ENCODE results near the gene POU2AF2.

Gene POU2AF2

GRCh38 chr11:111231836-111232235 is 13.7 kb upstream of the POU2AF2 start:
- DNase-seq (ENCODE audit: low spot score) = no peak
- no peak for TF ChIP-seq CTCF (IDR thresholded peaks at IDR 0.05; ENCODE audit: extremely low read depth, missing control alignments)

GRCh38 chr11:111236383-111236782 is 9.1 kb upstream of the POU2AF2 start:
- TF ChIP-seq CTCF (IDR thresholded peaks at IDR 0.05; ENCODE audit: extremely low read depth, missing control alignments) = no peak
- no peak for DNase-seq (ENCODE audit: low spot score)

GRCh38 chr11:111237926-111238325 is 7.6 kb upstream of the POU2AF2 start:
- DNase-seq (ENCODE audit: low spot score) = no peak
- no peak for TF ChIP-seq CTCF (IDR thresholded peaks at IDR 0.05; ENCODE audit: extremely low read depth, missing control alignments)

- no peak for TF ChIP-seq CTCF (IDR thresholded peaks at IDR 0.05; ENCODE audit: extremely low read depth, missing control alignments)
- no peak for DNase-seq (ENCODE audit: low spot score)
These were observed 1.4 kb downstream of the POU2AF2 start for GRCh38 chr11:111246956-111247355.

DNA sequence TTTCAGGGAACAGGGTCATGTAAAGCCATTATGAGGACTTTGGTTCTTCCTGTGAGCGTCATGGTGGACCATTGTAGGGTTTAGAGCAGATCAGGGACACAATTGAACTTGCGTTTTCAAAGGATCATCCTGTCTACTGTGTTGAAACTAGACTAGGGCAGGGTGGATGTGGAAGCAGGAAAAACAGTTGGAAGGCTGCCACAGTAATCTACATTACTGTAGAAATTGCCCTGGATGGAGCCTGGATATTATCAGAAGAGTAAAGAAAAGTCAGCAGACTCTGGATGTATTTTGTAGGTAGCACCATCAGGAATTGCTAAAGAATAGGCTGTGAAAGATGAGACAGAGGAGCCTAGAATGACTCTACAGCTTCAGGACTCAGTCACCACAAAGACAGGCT is 5.4 kb downstream of the POU2AF2 start:
- no peak for TF ChIP-seq CTCF (IDR thresholded peaks at IDR 0.05; ENCODE audit: extremely low read depth, missing control alignments)
- DNase-seq (ENCODE audit: low spot score) = no peak

- no peak for TF ChIP-seq CTCF (IDR thresholded peaks at IDR 0.05; ENCODE audit: extremely low read depth, missing control alignments)
- DNase-seq (ENCODE audit: low spot score) = no peak
These were observed 7.6 kb downstream of the POU2AF2 start for GRCh38 chr11:111253131-111253530.

DNA sequence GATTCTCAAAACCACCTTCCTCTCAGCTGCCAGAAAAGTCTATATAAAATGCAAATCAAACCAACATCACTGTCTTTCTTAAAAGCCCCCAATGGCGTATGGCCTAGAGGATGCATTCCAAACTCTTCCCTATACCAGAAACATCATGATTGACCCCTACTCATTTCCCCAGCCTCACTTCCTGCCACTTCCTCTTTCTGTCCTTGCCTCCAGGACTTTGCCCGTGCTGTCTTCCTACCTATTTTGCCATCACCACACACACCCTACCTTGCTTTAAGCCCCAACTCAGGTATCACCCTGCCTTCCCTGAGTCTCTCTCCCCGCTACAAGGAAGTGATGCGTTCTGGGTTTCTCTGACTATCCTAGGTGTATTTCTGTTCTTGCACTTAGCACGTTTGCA is 8.1 kb downstream of the POU2AF2 start:
- DNase-seq (ENCODE audit: low spot score) = no peak
- no peak for TF ChIP-seq CTCF (IDR thresholded peaks at IDR 0.05; ENCODE audit: extremely low read depth, missing control alignments)
